GM19043 (cell line): ENCODE measurements around the gene TLE4.

Experiments
- ATAC-seq: cut with Tn5 transposase; IDR thresholded peaks from one replicate; pipeline ENCODE4 v1.9.1; 2021; ENCODE audit warnings: low read depth; ENCODE audit not compliant: unreplicated experiment

The TLE4 gene

GRCh38 chr9:79660615-79661014, 88.8 kb downstream of the TLE4 start:
- no peak for ATAC-seq

GRCh38 chr9:79661279-79661678, 89.5 kb downstream of the TLE4 start:
- no peak for ATAC-seq

- ATAC-seq, result no peak
These were observed 90.2 kb downstream of the TLE4 start for GRCh38 chr9:79661886-79662536.

GRCh38 chr9:79662537-79662956, 90.8 kb downstream of the TLE4 start:
- ATAC-seq, result no peak

- ATAC-seq, result no peak
These were observed 91.5 kb downstream of the TLE4 start for GRCh38 chr9:79663300-79663699.

GRCh38 chr9:79663878-79664277, 92.1 kb downstream of the TLE4 start:
- ATAC-seq, result no peak

GRCh38 chr9:79664375-79664831, 92.6 kb downstream of the TLE4 start:
- no peak for ATAC-seq

- ATAC-seq, result no peak
These were observed 93.6 kb downstream of the TLE4 start for GRCh38 chr9:79665369-79665768.

GRCh38 chr9:79665931-79666330, 94.2 kb downstream of the TLE4 start:
- ATAC-seq, result no peak

GRCh38 chr9:79667120-79667519, 95.4 kb downstream of the TLE4 start:
- ATAC-seq, result no peak

GRCh38 chr9:79667817-79668436, 96.2 kb downstream of the TLE4 start:
- ATAC-seq, result no peak

GRCh38 chr9:79668956-79669355, 97.2 kb downstream of the TLE4 start:
- no peak for ATAC-seq

GRCh38 chr9:79670269-79670961, 98.7 kb downstream of the TLE4 start:
- no peak for ATAC-seq

- ATAC-seq, result no peak
These were observed 99.8 kb downstream of the TLE4 start for GRCh38 chr9:79671558-79671957.

GRCh38 chr9:79672236-79672635, 100.5 kb downstream of the TLE4 start:
- ATAC-seq, result no peak

- ATAC-seq, result no peak
These were observed 101.1 kb downstream of the TLE4 start for GRCh38 chr9:79672891-79673290.

GRCh38 chr9:79673614-79674013, 101.8 kb downstream of the TLE4 start:
- peak; percentile 65 for ATAC-seq

- ATAC-seq, result peak; percentile 45
These were observed 102.5 kb downstream of the TLE4 start for GRCh38 chr9:79674052-79674777.

GRCh38 chr9:79681576-79681975, 109.8 kb downstream of the TLE4 start:
- ATAC-seq, result no peak

GRCh38 chr9:79682076-79682736, 110.4 kb downstream of the TLE4 start:
- ATAC-seq, result no peak

- ATAC-seq, result no peak
These were observed 112.3 kb downstream of the TLE4 start for GRCh38 chr9:79684059-79684458.
